Endothelial cell of umbilical vein (primary cell): ENCODE results near the gene PNRC1.

Experiments
- CTCF ChIP-seq, 2 donors: IDR thresholded peaks; 1 replicate in 1 of 2; 2 replicates in 1 of 2; pipeline ENCODE4 v1.5.1; 2011; ENCODE audit warnings: low read length in 2 of 2, mild to moderate bottlenecking in 2 of 2, moderate library complexity in 2 of 2, control low read depth in 1 of 2, inconsistent platforms in 1 of 2, low read depth in 1 of 2; ENCODE audit not compliant: insufficient read depth in 1 of 2; ENCODE audit errors: extremely low read depth in 1 of 2
- EZH2 ChIP-seq: IDR thresholded peaks from 2 replicates; pipeline ENCODE4 v1.6.1; 2012; ENCODE audit warnings: borderline replicate concordance, low read depth, mild to moderate bottlenecking, moderate library complexity, low read length, inconsistent platforms; ENCODE audit not compliant: severe bottlenecking
- JUN ChIP-seq: IDR thresholded peaks from 2 replicates; pipeline ENCODE4 v1.6.1; 2011; ENCODE audit warnings: borderline replicate concordance, low read depth; ENCODE audit not compliant: insufficient read length, insufficient read depth
- MAX ChIP-seq: IDR thresholded peaks from 2 replicates; pipeline ENCODE4 v1.6.1; 2011; ENCODE audit not compliant: insufficient read depth, insufficient read length
- POLR2A ChIP-seq: IDR thresholded peaks from 2 replicates; pipeline ENCODE4 v1.6.1; 2012; ENCODE audit warnings: low read depth, mild to moderate bottlenecking, control low read depth, low read length
- POLR2AphosphoS5 ChIP-seq: IDR thresholded peaks from 2 replicates; pipeline ENCODE4 v1.6.1; 2012; ENCODE audit warnings: low read depth, mild to moderate bottlenecking, control low read depth, low read length, moderate library complexity; ENCODE audit not compliant: insufficient read depth

GRCh38 chr6:89120371-89120770 lies 39.8 kb downstream of the PNRC1 start:
- no peak for TF ChIP-seq EZH2
- TF ChIP-seq CTCF (IDR thresholded peaks at IDR 0.05; ENCODE audit: extremely low read depth in 1 of 2, insufficient read depth in 1 of 2, low read depth in 1 of 2, low read length in 2 of 2) = no peak
- no peak for TF ChIP-seq POLR2A
- no peak for TF ChIP-seq POLR2AphosphoS5
- TF ChIP-seq JUN = no peak
- TF ChIP-seq MAX = no peak
